ENCODE data around the gene TGFBR3.

- TF ChIP-seq POLR2A (conservative IDR thresholded peaks at IDR 0.05) (no peak), ATF3 (IDR thresholded peaks at IDR 0.05) (0 out of 2 replicates have a peak, but pooled peaks have one; percentile 26), ATF3 (CRISPR knock-in tag; conservative IDR thresholded peaks at IDR 0.05) (no peak), ZNF239 (CRISPR knock-in tag; IDR thresholded peaks at IDR 0.05) (no peak)
Measured at GRCh38 chr1:91793189-91793588, 92.8 kb downstream of the TGFBR3 start.
